CD4-positive, alpha-beta T cell treated with Interferon gamma for 1 hour (primary cell): Measurements from ENCODE around the gene RAPGEF2.

ENCODE experiments used
- DNase-seq: peaks from one replicate; pipeline ENCODE4 v3.0.0-alpha.2; 2020

The RAPGEF2 gene

DNA sequence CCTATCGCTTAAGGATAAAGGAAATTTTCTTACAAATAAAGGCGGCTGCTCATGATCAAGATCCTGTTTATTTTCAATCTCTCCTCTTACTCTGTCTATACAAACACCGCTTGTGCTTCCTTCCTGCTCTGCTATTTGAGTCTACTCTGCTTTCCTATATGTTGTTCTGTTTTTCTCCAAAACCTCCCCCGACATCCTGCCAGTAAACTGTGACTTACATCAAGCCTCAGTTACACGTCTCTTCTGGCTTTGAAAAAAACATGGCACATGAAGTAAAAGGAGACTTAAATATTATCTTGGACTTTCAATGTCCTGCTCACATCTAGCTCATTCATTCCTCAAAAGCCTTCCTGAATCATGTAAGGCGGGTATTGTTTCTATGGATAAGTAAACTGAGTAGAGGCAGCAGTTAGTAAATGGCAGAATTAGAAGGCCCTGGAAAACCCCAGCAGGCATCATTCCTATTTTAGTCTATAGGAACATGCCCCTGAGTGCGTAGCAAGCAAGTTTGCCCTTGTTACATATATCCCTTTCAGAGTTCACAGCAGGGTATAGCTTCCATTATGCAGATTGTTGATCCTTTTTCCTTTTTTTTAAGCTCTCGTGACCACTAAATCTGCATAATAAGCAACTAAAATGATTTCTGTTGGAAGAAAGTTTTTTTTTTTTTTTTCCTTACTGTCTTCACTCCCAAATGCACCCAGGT, 280.1 kb downstream of the RAPGEF2 start:
- no peak for DNase-seq

DNA sequence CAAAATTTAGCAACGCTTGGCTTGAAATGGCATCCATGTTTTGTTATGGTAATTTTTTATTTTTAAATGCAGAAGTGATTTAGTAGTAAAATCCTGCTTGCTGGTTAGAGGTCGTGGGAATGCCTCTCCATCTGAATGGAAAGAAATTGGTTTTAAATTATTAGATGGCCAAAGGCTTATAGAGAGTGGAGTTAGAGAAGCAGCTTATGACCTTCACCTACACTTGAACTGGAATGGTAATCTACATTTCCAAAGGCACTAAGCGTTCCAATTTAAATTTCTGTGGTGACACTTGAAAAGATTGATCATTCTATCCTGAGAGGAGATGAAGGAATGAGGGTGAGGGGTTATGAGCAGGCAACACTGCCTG, 280.7 kb downstream of the RAPGEF2 start:
- no peak for DNase-seq

- no peak for DNase-seq
These were observed 281.1 kb downstream of the RAPGEF2 start for GRCh38 chr4:159384017-159384416.

DNA sequence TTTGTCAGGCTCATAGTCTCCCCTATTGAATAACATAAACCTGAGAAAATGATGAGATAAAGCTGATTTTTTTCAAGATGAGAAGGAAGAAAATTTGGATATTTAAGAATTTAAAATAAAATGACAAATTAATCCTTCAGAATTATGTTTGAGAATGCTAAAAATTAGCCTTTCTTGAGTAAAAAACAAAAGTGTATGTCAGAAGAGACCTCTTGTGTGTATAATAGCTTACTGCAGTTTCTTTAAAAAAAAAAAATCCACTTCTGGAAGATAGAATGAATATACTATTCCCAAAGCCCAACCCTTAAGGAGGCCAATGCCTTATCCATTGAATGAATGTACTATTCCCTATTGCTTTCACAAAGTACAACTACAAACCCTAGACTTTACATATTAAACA, 281.8 kb downstream of the RAPGEF2 start:
- no peak for DNase-seq

DNA sequence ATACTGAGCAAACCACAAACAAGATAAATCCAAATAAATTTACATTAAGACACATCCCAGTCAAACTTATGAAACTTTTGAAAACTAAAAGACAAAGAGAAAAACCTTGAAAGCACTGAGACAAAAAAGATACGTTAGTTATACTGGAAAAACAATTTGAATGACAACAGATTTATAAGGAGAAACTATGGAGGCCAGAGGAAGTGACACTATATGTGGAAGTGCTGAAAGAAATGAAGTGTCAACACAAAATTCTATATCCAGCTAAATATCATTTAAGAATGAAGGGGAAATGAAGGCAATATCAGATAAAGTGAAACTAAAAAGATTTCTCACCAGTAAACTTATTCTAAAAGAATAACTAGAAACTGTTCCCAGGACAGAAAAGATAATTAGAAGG, 283.7 kb downstream of the RAPGEF2 start:
- no peak for DNase-seq

DNA sequence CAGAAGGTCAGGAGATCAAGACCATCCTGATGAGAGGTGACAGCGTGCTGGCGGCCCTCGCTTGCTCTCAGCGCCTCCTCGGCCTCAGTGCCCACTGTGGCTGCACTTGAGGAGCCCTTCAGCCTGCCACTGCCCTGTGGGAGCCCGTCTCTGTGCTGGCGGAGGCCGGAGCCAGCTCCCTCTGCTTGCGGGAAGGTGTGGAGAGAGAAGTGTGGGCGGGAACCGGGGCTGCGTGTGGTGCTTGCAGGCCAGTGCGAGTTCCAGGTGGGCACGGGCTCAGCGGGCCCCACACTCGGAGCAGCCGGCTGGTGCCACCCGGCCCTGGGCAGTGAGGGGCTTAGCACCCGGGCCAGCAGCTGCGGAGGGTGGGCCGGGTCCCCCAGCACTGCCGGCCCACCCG, 286.9 kb downstream of the RAPGEF2 start:
- DNase-seq, result no peak

- DNase-seq, result no peak
These were observed 287.8 kb downstream of the RAPGEF2 start for GRCh38 chr4:159390648-159391047.

DNA sequence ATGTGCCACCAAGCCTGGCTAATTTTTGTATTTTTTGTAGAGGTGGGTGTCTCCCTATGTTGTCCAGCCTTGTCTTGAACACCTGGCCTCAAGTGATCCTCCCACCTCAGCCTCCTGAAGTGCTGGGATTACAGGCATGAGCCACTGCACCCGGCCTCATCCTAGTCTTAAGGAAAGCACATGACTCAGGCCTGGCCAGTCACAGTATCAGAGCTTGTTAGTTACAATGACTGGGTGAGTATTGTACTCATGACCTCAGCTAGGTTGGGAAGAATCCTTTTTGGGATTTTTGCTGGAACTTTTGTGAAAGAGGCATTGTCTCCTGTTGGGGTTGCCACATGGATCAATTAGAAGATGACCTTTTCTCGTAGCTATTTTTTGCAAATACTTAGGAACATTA, 292.8 kb downstream of the RAPGEF2 start:
- DNase-seq, result no peak

DNA sequence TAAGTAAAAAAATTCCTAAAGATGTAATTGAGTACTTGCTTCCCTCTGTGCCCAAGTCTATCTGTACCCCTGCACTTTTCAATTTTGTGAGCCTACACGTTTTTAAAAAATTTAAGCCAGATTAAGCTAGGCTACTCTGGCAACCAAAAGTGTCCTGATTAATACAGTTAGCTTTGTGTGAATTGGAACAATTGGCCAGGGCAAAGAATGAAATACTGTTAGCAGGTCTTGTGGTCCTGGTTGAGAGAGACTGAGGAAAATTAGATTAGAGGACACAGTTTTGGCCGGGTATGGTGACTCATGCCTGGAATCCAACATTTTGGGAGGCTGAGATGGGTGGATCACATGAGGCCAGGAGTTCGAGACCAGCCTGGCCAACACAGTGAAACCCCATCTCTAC, 293.3 kb downstream of the RAPGEF2 start:
- no peak for DNase-seq

DNA sequence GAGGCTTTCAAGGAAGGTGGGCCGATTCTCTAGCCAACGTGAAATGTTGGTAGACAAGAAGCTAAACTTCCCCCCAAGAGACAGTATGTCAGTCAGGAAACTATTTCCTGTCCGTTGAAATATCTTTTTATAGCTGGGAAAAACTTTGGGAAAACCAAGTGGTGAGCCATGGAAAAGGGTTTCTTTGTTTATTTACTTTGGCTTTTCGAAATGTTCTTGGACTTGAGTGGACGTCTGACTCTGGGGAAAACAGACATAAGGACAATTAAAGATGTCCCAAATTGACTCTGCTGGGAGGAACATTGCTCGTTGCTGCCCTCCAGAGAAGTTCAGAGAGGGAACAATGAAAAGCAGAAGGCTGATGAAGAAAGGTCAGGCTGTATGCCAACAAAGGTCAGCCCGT, 295.4 kb downstream of the RAPGEF2 start:
- DNase-seq, result no peak

- no peak for DNase-seq
These were observed 297.8 kb downstream of the RAPGEF2 start for GRCh38 chr4:159400558-159401225.

GRCh38 chr4:159401226-159401712, 298.4 kb downstream of the RAPGEF2 start:
- no peak for DNase-seq

DNA sequence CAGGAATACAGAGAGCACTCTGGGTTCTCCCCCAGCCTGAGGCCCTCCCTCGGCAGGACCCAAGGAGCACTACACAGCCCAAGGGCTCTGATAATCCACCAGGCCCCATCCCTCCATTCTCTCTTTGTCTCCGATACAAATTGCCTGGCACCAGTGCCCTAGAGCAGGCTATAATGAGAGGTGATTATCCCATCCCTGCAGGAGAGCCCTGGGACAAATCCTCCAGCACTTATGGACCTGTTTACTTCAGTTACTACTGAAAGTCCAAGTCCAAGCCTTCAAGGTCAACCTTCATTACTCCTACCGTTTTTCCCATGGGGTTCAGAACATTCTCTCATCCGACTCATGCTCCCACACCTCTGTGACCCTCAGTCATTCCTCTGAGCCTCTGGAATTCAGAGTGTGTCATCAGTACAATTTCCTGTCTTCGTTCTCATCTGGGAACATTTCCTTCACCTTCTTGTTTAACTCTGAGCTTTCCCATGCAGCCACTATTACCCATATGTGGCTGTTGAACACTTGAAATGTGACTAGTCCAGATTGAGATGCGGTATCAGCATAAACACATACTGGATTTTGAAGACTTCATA, 299.0 kb downstream of the RAPGEF2 start:
- no peak for DNase-seq
